WTC11 (cell line): ENCODE data around the gene SARM1. TPM values are rescaled to one million over a fixed set of nuclear protein-coding genes. Genes with fewer than 3 reads are reported as not detected.

Experiments
- ATAC-seq: fragments of 200-7000 bp; cut with Tn5 transposase; 2 replicates; pipeline ENCODE4 v1.10.0; 2021; ENCODE audit warnings: mild to moderate bottlenecking, moderate library complexity
- CTCF ChIA-PET: fragments of 300-600 bp; sonication (Branson Sonifier 250); formaldehyde crosslinking; loops from one replicate; lab custom pipeline; 2021; ENCODE audit warnings: antibody characterized with exemption; lab: Charles Lee
- POLR2A ChIA-PET: fragments of 350-600 bp; sonication (Branson Sonifier 250); formaldehyde crosslinking; loops from one replicate; lab custom pipeline; 2021; ENCODE audit warnings: antibody characterized with exemption; lab: Charles Lee
- DNase-seq: peaks from one replicate; pipeline ENCODE4 v3.0.0; 2021; ENCODE audit warnings: low spot score
- H3K27ac Mint-ChIP-seq: 2 replicates; pipeline ENCODE4 v1.8.0; 2021; ENCODE audit warnings: mixed read lengths
- H3K27me3 Mint-ChIP-seq: 2 replicates; pipeline ENCODE4 v1.8.0; 2021; ENCODE audit warnings: low read depth, mild to moderate bottlenecking, moderate library complexity, mixed read lengths
- H3K36me3 Mint-ChIP-seq: 2 replicates; pipeline ENCODE4 v1.8.0; 2021; ENCODE audit warnings: mixed read lengths
- H3K4me1 Mint-ChIP-seq: 2 replicates; pipeline ENCODE4 v1.8.0; 2022; ENCODE audit warnings: mixed read lengths
- H3K4me3 Mint-ChIP-seq: 2 replicates; pipeline ENCODE4 v1.8.0; 2021; ENCODE audit warnings: mild to moderate bottlenecking, moderate library complexity, mixed read lengths
- H3K9me3 Mint-ChIP-seq: 2 replicates; pipeline ENCODE4 v1.8.0; 2021; ENCODE audit warnings: mixed read lengths
- CREM ChIP-seq: sonication (generic); formaldehyde crosslinking; IDR thresholded peaks from 2 replicates; pipeline ENCODE4 v1.8.1; 2022; ENCODE audit warnings: mild to moderate bottlenecking, missing genetic modification reagents, moderate library complexity
- ELF4 ChIP-seq: sonication (generic); formaldehyde crosslinking; IDR thresholded peaks from 2 replicates; pipeline ENCODE4 v1.8.1; 2022; ENCODE audit warnings: low read depth, mild to moderate bottlenecking, moderate library complexity, missing genetic modification reagents
- ETV6 ChIP-seq: sonication (generic); formaldehyde crosslinking; IDR thresholded peaks from 2 replicates; pipeline ENCODE4 v1.8.1; 2022; ENCODE audit warnings: mild to moderate bottlenecking, missing genetic modification reagents
- GRHL2 ChIP-seq: fragments of 250-450 bp; sonication (Bioruptor Pico); IDR thresholded peaks from 2 replicates; pipeline ENCODE4 v1.8.0; 2022; ENCODE audit warnings: mild to moderate bottlenecking, moderate library complexity; ENCODE audit not compliant: insufficient replicate concordance, severe bottlenecking
- JAZF1 ChIP-seq: fragments of 250-450 bp; sonication (Bioruptor Pico); IDR thresholded peaks from 2 replicates; pipeline ENCODE4 v1.9.0; 2021; ENCODE audit warnings: moderate library complexity, mild to moderate bottlenecking, inconsistent platforms
- MXD4 ChIP-seq: fragments of 250-450 bp; sonication (Bioruptor Pico); IDR thresholded peaks from 2 replicates; pipeline ENCODE4 v1.8.0; 2021; ENCODE audit warnings: mild to moderate bottlenecking, moderate library complexity, borderline replicate concordance
- NR2C2 ChIP-seq: sonication (generic); formaldehyde crosslinking; IDR thresholded peaks from 2 replicates; pipeline ENCODE4 v1.8.0; 2022; ENCODE audit warnings: mild to moderate bottlenecking, missing genetic modification reagents
- NR3C1 ChIP-seq: sonication (generic); formaldehyde crosslinking; conservative IDR thresholded peaks from 2 replicates; pipeline ENCODE4 v1.8.1; 2023; ENCODE audit warnings: low read depth, mild to moderate bottlenecking, missing genetic modification reagents
- PRRX2 ChIP-seq: fragments of 250-450 bp; sonication (Bioruptor Pico); IDR thresholded peaks from 2 replicates; pipeline ENCODE4 v1.8.0; 2021; ENCODE audit warnings: mild to moderate bottlenecking
- SP1 ChIP-seq: sonication (generic); formaldehyde crosslinking; conservative IDR thresholded peaks from 2 replicates; pipeline ENCODE4 v1.8.1; 2022; ENCODE audit warnings: missing genetic modification reagents
- ZNF138 ChIP-seq: sonication (generic); formaldehyde crosslinking; conservative IDR thresholded peaks from 2 replicates; pipeline ENCODE4 v1.8.1; 2022; ENCODE audit warnings: mild to moderate bottlenecking, moderate library complexity, missing genetic modification reagents
- ZNF263 ChIP-seq: sonication (generic); formaldehyde crosslinking; IDR thresholded peaks from 2 replicates; pipeline ENCODE4 v1.8.1; 2022; ENCODE audit warnings: low read depth, mild to moderate bottlenecking, moderate library complexity, missing genetic modification reagents
- ZNF396 ChIP-seq: fragments of 250-450 bp; sonication (Bioruptor Pico); IDR thresholded peaks from 2 replicates; pipeline ENCODE4 v1.8.0; 2021; ENCODE audit warnings: mild to moderate bottlenecking, moderate library complexity, borderline replicate concordance
- ZNF423 ChIP-seq: fragments of 250-450 bp; sonication (Bioruptor Pico); IDR thresholded peaks from 2 replicates; pipeline ENCODE4 v2.1.2; 2022; ENCODE audit warnings: mild to moderate bottlenecking, moderate library complexity
- total RNA-seq: library from RNA; stranded (reverse); gene quantifications from 3 replicates; pipeline ENCODE4 v1.2.3, GENCODE V29; 2021
- TF ChIP-seq, protein P1 (sequence below): sonication (generic); formaldehyde crosslinking; conservative IDR thresholded peaks from 2 replicates; pipeline ENCODE4 v1.8.1; 2023; ENCODE audit warnings: mild to moderate bottlenecking, low read depth, missing genetic modification reagents, moderate library complexity
- TF ChIP-seq, protein P2 (sequence below): sonication (generic); formaldehyde crosslinking; IDR thresholded peaks from 2 replicates; pipeline ENCODE4 v1.8.1; 2023; ENCODE audit warnings: mild to moderate bottlenecking, missing genetic modification reagents, moderate library complexity
- TF ChIP-seq, protein P3 (sequence below): sonication (generic); formaldehyde crosslinking; IDR thresholded peaks from 2 replicates; pipeline ENCODE4 v1.8.0; 2023; ENCODE audit warnings: mild to moderate bottlenecking, missing genetic modification reagents
- TF ChIP-seq, protein P4 (sequence below): fragments of 250-450 bp; sonication (Bioruptor Pico); IDR thresholded peaks from 2 replicates; pipeline ENCODE4 v1.9.0; 2021; ENCODE audit warnings: mild to moderate bottlenecking
- TF ChIP-seq, protein P5 (sequence below): sonication (generic); formaldehyde crosslinking; IDR thresholded peaks from 2 replicates; pipeline ENCODE4 v1.8.0; 2022; ENCODE audit warnings: missing genetic modification reagents

The SARM1 gene
- total RNA-seq, 1 experiment from 2014 or later: 3.8 TPM

DNA sequence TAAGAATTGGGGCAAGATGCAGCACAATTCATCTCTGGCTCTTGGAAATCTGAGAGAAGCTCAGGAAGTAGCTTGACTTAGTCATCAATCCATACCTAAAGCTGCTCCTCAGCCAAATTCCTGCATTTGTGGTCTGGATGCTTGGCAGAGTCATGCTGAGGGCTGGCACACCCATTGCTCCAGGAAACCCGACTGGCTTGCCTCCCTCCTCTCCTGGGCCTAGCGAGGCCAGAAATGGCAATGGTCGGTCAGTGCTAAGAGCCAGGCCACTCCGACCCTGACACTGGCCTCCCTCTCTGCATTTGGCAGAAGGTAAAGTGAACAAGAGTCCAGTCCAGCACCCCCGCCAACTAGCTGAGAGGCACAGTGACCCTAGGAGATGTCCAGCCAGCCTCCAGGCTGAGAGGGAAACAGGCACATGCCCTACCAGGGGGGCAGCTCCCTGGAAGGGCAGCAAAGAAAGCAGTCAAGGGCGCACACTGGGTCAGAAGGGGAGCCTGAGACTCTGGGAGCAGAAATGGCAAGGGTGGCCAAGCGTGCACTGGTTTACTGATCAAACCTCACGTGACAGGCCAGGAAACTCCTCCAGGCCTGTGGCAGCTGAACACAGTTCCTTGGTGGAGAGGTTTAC is 24.1 kb upstream of the SARM1 start:
- H3K27ac Mint-ChIP-seq: no peak overlapping the region
- no peaks in the 10 kb centered on the region for H3K9me3 Mint-ChIP-seq
- peaks cover 6% of the 10 kb centered on the region; the same call in 1 of the 2 replicates for H3K4me1 Mint-ChIP-seq
- TF ChIP-seq PRRX2 (CRISPR knock-in tag) (no peak), ZNF263 (CRISPR knock-in tag) (no peak)
- ChIA-PET POLR2A (interaction anchor here (1.9 kb wide), 1 partner anchor 11 kb away, joined by 6 read pairs; the partner anchor contains the start of gene TNFAIP1), CTCF (interaction anchor here (0.9 to 3.5 kb wide), 4 partner anchors 12 to 542 kb away, joined by 3 to 26 read pairs (median 6); partner anchors contain the start of genes IFT20 and TNFAIP1)
- ATAC-seq (no peak), DNase-seq (no peak)
- no peak overlapping the region for H3K4me3 Mint-ChIP-seq
- no peaks in the 10 kb centered on the region for H3K27me3 Mint-ChIP-seq
- peaks cover 56% of the 10 kb centered on the region for H3K36me3 Mint-ChIP-seq

DNA sequence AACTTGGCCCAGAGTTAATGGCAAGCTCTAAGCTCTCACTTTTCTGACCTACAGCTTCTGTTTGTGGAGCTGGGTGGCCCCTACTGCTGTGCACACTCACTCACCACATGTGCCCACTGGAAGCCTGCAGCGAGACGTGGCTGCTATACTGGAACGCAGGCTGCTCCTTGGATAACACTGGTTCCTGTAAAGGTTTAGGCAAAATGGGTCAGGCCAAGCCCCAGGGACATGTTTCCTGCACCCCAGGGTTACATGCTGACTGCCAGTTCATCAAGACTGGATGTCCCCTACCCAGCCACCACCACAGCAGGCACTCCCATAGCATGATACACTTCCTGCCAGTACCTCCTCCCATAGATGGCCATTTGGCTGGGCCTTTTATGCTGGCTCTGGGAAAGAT is 22.5 kb upstream of the SARM1 start:
- H3K4me1 Mint-ChIP-seq: peaks cover 6% of the 10 kb centered on the region; the same call in 1 of the 2 replicates
- no peak overlapping the region for H3K27ac Mint-ChIP-seq
- ATAC-seq (no peak), DNase-seq (no peak)
- no peak overlapping the region for H3K4me3 Mint-ChIP-seq
- TF ChIP-seq ELF4: no peak
- no peak for TF ChIP-seq ZNF138 (CRISPR knock-in tag)
- no peak for TF ChIP-seq NR2C2 (CRISPR knock-in tag)
- TF ChIP-seq GRHL2: no peak
- TF ChIP-seq, protein P1, sequence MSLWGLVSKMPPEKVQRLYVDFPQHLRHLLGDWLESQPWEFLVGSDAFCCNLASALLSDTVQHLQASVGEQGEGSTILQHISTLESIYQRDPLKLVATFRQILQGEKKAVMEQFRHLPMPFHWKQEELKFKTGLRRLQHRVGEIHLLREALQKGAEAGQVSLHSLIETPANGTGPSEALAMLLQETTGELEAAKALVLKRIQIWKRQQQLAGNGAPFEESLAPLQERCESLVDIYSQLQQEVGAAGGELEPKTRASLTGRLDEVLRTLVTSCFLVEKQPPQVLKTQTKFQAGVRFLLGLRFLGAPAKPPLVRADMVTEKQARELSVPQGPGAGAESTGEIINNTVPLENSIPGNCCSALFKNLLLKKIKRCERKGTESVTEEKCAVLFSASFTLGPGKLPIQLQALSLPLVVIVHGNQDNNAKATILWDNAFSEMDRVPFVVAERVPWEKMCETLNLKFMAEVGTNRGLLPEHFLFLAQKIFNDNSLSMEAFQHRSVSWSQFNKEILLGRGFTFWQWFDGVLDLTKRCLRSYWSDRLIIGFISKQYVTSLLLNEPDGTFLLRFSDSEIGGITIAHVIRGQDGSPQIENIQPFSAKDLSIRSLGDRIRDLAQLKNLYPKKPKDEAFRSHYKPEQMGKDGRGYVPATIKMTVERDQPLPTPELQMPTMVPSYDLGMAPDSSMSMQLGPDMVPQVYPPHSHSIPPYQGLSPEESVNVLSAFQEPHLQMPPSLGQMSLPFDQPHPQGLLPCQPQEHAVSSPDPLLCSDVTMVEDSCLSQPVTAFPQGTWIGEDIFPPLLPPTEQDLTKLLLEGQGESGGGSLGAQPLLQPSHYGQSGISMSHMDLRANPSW (CRISPR knock-in tag): no peak
- TF ChIP-seq NR3C1 (CRISPR knock-in tag): no peak
- TF ChIP-seq, protein P2, sequence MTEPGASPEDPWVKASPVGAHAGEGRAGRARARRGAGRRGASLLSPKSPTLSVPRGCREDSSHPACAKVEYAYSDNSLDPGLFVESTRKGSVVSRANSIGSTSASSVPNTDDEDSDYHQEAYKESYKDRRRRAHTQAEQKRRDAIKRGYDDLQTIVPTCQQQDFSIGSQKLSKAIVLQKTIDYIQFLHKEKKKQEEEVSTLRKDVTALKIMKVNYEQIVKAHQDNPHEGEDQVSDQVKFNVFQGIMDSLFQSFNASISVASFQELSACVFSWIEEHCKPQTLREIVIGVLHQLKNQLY (CRISPR knock-in tag): no peak
- no peak for TF ChIP-seq CREM (CRISPR knock-in tag)
- no peak for TF ChIP-seq SP1
- TF ChIP-seq, protein P3, sequence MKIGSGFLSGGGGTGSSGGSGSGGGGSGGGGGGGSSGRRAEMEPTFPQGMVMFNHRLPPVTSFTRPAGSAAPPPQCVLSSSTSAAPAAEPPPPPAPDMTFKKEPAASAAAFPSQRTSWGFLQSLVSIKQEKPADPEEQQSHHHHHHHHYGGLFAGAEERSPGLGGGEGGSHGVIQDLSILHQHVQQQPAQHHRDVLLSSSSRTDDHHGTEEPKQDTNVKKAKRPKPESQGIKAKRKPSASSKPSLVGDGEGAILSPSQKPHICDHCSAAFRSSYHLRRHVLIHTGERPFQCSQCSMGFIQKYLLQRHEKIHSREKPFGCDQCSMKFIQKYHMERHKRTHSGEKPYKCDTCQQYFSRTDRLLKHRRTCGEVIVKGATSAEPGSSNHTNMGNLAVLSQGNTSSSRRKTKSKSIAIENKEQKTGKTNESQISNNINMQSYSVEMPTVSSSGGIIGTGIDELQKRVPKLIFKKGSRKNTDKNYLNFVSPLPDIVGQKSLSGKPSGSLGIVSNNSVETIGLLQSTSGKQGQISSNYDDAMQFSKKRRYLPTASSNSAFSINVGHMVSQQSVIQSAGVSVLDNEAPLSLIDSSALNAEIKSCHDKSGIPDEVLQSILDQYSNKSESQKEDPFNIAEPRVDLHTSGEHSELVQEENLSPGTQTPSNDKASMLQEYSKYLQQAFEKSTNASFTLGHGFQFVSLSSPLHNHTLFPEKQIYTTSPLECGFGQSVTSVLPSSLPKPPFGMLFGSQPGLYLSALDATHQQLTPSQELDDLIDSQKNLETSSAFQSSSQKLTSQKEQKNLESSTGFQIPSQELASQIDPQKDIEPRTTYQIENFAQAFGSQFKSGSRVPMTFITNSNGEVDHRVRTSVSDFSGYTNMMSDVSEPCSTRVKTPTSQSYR (CRISPR knock-in tag): no peak
- no peak for TF ChIP-seq ZNF423
- no peak for TF ChIP-seq PRRX2 (CRISPR knock-in tag)
- no peak for TF ChIP-seq MXD4 (CRISPR knock-in tag)
- no peak for TF ChIP-seq ETV6 (CRISPR knock-in tag)
- TF ChIP-seq, protein P4, sequence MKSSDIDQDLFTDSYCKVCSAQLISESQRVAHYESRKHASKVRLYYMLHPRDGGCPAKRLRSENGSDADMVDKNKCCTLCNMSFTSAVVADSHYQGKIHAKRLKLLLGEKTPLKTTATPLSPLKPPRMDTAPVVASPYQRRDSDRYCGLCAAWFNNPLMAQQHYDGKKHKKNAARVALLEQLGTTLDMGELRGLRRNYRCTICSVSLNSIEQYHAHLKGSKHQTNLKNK (CRISPR knock-in tag): no peak
- no peak for TF ChIP-seq JAZF1 (CRISPR knock-in tag)
- TF ChIP-seq, protein P5, sequence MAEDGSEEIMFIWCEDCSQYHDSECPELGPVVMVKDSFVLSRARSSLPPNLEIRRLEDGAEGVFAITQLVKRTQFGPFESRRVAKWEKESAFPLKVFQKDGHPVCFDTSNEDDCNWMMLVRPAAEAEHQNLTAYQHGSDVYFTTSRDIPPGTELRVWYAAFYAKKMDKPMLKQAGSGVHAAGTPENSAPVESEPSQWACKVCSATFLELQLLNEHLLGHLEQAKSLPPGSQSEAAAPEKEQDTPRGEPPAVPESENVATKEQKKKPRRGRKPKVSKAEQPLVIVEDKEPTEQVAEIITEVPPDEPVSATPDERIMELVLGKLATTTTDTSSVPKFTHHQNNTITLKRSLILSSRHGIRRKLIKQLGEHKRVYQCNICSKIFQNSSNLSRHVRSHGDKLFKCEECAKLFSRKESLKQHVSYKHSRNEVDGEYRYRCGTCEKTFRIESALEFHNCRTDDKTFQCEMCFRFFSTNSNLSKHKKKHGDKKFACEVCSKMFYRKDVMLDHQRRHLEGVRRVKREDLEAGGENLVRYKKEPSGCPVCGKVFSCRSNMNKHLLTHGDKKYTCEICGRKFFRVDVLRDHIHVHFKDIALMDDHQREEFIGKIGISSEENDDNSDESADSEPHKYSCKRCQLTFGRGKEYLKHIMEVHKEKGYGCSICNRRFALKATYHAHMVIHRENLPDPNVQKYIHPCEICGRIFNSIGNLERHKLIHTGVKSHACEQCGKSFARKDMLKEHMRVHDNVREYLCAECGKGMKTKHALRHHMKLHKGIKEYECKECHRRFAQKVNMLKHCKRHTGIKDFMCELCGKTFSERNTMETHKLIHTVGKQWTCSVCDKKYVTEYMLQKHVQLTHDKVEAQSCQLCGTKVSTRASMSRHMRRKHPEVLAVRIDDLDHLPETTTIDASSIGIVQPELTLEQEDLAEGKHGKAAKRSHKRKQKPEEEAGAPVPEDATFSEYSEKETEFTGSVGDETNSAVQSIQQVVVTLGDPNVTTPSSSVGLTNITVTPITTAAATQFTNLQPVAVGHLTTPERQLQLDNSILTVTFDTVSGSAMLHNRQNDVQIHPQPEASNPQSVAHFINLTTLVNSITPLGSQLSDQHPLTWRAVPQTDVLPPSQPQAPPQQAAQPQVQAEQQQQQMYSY: no peak
- no peak for TF ChIP-seq ZNF396
- H3K27me3 Mint-ChIP-seq: no peaks in the 10 kb centered on the region
- POLR2A ChIA-PET: no interaction called here
- no peaks in the 10 kb centered on the region for H3K9me3 Mint-ChIP-seq
- H3K36me3 Mint-ChIP-seq: peaks cover 59% of the 10 kb centered on the region
- CTCF ChIA-PET: interaction anchor here (1.4 kb wide), 1 partner anchor 68 kb away, joined by 6 read pairs; no protein-coding TSS in a partner anchor
